Measurements from ENCODE around the gene ZC3H12A.

ZC3H12A gene

DNA sequence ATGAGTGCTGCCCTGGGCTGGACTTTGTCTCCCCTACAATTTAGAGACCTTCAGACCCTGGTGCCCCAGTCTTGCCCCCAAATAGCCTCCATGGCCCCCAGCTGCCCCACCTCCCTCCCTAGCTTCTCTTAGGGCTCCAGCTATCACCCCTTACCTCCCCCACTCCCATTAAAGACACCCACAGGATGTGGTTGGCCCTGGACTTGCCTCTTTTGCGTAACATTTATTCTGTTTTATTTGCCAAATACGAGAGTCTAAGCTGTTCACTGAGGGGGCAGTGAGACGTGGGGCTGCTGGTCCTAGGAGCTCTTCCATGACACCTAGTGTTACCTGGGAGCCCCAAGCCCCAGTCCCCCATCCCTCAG, 4.5 kb downstream of the ZC3H12A start:
- peak overlapping the region; percentile 98 for H3K4me3 ChIP-seq (ENCODE audit: low read length, poor library complexity, severe bottlenecking)
- no peaks in the 10 kb centered on the region for H3K27me3 ChIP-seq (ENCODE audit: insufficient read depth, low read length, poor library complexity, severe bottlenecking)
- peaks cover 60% of the 10 kb centered on the region for H4K20me1 ChIP-seq (ENCODE audit: insufficient read depth, low read length, poor library complexity, severe bottlenecking)
- H3K79me2 ChIP-seq (ENCODE audit: insufficient read depth, low read length): peaks cover 76% of the 10 kb centered on the region
- peak overlapping the region; percentile 90 for H3K9ac ChIP-seq (ENCODE audit: low read depth, low read length, poor library complexity, severe bottlenecking)
- H2AFZ ChIP-seq (ENCODE audit: low read length): no peak overlapping the region
- TF ChIP-seq EZH2phosphoT487 (IDR thresholded peaks at IDR 0.05; ENCODE audit: borderline replicate concordance): no peak
- TF ChIP-seq, protein P1, sequence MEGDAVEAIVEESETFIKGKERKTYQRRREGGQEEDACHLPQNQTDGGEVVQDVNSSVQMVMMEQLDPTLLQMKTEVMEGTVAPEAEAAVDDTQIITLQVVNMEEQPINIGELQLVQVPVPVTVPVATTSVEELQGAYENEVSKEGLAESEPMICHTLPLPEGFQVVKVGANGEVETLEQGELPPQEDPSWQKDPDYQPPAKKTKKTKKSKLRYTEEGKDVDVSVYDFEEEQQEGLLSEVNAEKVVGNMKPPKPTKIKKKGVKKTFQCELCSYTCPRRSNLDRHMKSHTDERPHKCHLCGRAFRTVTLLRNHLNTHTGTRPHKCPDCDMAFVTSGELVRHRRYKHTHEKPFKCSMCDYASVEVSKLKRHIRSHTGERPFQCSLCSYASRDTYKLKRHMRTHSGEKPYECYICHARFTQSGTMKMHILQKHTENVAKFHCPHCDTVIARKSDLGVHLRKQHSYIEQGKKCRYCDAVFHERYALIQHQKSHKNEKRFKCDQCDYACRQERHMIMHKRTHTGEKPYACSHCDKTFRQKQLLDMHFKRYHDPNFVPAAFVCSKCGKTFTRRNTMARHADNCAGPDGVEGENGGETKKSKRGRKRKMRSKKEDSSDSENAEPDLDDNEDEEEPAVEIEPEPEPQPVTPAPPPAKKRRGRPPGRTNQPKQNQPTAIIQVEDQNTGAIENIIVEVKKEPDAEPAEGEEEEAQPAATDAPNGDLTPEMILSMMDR (conservative IDR thresholded peaks at IDR 0.05; ENCODE audit: low read length): no peak
- H3F3A ChIP-seq (ENCODE audit: low read depth): 0 out of 2 replicates have a peak, but pooled peaks cover 3% of the 10 kb centered on the region
- no peaks in the 10 kb centered on the region for H3K9me3 ChIP-seq (ENCODE audit: insufficient read depth, low read depth, low read length)
- peaks cover 38% of the 10 kb centered on the region; the same call in 1 of the 2 replicates for H3K36me3 ChIP-seq (ENCODE audit: insufficient read depth, low read length)
- H3K4me1 ChIP-seq (ENCODE audit: insufficient read depth, low read length, poor library complexity, severe bottlenecking): peaks cover 56% of the 10 kb centered on the region
- peak overlapping the region; percentile 93 for H3K4me2 ChIP-seq (ENCODE audit: low read depth, low read length, poor library complexity, severe bottlenecking)
- H3K9me2 ChIP-seq (replicated peaks; ENCODE audit: low read depth, low read length): no peaks in the 10 kb centered on the region

DNA sequence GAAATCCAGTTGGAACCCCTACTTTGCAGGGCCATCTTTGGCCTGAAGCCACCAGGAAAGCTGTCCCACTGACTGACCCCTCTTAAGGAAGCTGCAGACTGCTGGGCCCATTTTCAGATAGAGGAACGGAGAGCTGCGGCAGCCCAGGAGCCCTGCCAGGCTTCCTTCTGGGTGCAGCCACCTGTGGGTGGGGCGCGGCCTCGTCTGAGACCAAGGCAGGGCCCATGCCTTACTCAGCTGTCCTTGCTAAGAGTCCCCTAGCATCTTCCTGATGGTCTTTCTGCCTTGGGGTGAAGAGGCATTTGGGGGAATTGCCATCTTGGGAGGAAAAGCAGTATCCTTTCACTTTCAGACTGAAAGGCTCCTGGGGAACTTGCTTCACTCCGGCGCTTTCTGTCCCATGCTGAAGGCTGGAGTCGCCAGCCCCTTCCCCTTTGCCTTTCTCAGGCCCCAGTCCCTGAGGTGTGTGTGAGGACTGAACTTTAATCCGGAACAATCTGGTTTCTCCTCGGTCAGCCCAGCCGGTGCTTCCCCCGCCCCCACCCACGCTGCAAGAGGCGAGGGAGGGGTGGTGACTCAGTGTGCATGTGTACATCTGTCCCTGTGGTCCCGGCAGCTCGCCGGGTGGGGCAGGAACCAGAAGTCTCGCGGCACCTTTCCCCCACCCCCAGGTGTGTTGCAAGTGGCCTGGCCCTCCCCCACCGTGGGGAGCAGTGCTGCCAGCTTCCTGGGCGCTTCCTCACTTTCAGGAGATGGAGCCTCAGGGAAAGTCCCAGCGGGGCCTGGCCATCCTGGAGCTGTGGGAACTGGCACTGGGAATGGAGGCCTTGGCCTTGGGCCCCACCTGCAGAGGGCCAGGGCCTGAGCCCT, 5.1 kb downstream of the ZC3H12A start:
- H2AFZ ChIP-seq (ENCODE audit: low read length): no peak overlapping the region
- H3K4me1 ChIP-seq (ENCODE audit: insufficient read depth, low read length, poor library complexity, severe bottlenecking): peaks cover 55% of the 10 kb centered on the region
- H3K9me3 ChIP-seq (ENCODE audit: insufficient read depth, low read depth, low read length): no peaks in the 10 kb centered on the region
- no peak for TF ChIP-seq EZH2phosphoT487 (IDR thresholded peaks at IDR 0.05; ENCODE audit: borderline replicate concordance)
- TF ChIP-seq, protein P1 (conservative IDR thresholded peaks at IDR 0.05; ENCODE audit: low read length): no peak
- peaks cover 38% of the 10 kb centered on the region; the same call in 1 of the 2 replicates for H3K36me3 ChIP-seq (ENCODE audit: insufficient read depth, low read length)
- H3K4me2 ChIP-seq (ENCODE audit: low read depth, low read length, poor library complexity, severe bottlenecking): peak overlapping the region; percentile 93
- no peaks in the 10 kb centered on the region for H3K9me2 ChIP-seq (replicated peaks; ENCODE audit: low read depth, low read length)
- no peaks in the 10 kb centered on the region for H3K27me3 ChIP-seq (ENCODE audit: insufficient read depth, low read length, poor library complexity, severe bottlenecking)
- peaks cover 73% of the 10 kb centered on the region for H3K79me2 ChIP-seq (ENCODE audit: insufficient read depth, low read length)
- peak overlapping the region; percentile 98 for H3K4me3 ChIP-seq (ENCODE audit: low read length, poor library complexity, severe bottlenecking)
- H4K20me1 ChIP-seq (ENCODE audit: insufficient read depth, low read length, poor library complexity, severe bottlenecking): peaks cover 60% of the 10 kb centered on the region
- H3K9ac ChIP-seq (ENCODE audit: low read depth, low read length, poor library complexity, severe bottlenecking): peak overlapping the region; percentile 90
- H3F3A ChIP-seq (ENCODE audit: low read depth): 0 out of 2 replicates have a peak, but pooled peaks cover 3% of the 10 kb centered on the region

DNA sequence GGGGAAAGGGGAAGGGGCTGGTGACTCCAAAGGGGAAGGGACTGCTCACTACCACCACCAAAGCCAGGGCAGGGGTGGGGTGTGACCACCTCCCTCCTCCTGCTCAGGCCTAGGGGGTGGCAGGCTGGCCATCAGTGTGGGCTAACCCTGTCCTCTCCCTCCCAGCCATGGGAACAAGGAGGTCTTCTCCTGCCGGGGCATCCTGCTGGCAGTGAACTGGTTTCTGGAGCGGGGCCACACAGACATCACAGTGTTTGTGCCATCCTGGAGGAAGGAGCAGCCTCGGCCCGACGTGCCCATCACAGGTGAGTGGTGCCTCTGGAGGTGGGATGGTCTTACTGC, 5.7 kb downstream of the ZC3H12A start:
- Histone ChIP-seq H4K20me1 (ENCODE audit: insufficient read depth, low read length, poor library complexity, severe bottlenecking) (peaks cover 58% of the 10 kb centered on the region), H3K36me3 (ENCODE audit: insufficient read depth, low read length) (peaks cover 38% of the 10 kb centered on the region; the same call in 1 of the 2 replicates), H3F3A (ENCODE audit: low read depth) (0 out of 2 replicates have a peak, but pooled peaks cover 3% of the 10 kb centered on the region), H3K9me3 (ENCODE audit: insufficient read depth, low read depth, low read length) (no peaks in the 10 kb centered on the region), H3K4me1 (ENCODE audit: insufficient read depth, low read length, poor library complexity, severe bottlenecking) (peaks cover 52% of the 10 kb centered on the region), H3K27me3 (ENCODE audit: insufficient read depth, low read length, poor library complexity, severe bottlenecking) (no peaks in the 10 kb centered on the region), H3K4me3 (ENCODE audit: low read length, poor library complexity, severe bottlenecking) (peak overlapping the region; percentile 98), H2AFZ (ENCODE audit: low read length) (no peak overlapping the region), H3K9me2 (replicated peaks; ENCODE audit: low read depth, low read length) (no peaks in the 10 kb centered on the region), H3K79me2 (ENCODE audit: insufficient read depth, low read length) (peaks cover 67% of the 10 kb centered on the region), H3K9ac (ENCODE audit: low read depth, low read length, poor library complexity, severe bottlenecking) (peak overlapping the region; percentile 90), H3K4me2 (ENCODE audit: low read depth, low read length, poor library complexity, severe bottlenecking) (peak overlapping the region; percentile 93)
- TF ChIP-seq, protein P1 (conservative IDR thresholded peaks at IDR 0.05; ENCODE audit: low read length): no peak
- no peak for TF ChIP-seq EZH2phosphoT487 (IDR thresholded peaks at IDR 0.05; ENCODE audit: borderline replicate concordance)
